Adrenal gland (tissue), 12 donors: ENCODE measurements around the gene PDK1. TPM values are rescaled to one million over a fixed set of nuclear protein-coding genes. Genes with fewer than 3 reads are reported as not detected.

ENCODE experiments used
- DNase-seq, 7 donors: peaks; one replicate each; pipeline ENCODE4 v3.0.0-alpha.2; 2019 to 2020
- H3K27ac ChIP-seq, 5 donors: fragments of 200-600 bp; sonication (generic) in 4 of 5; 1 replicate in 3 of 5; 2 replicates in 2 of 5; pipeline versions ENCODE4 v1.5.1 to v1.8.0; 2016 to 2020; ENCODE audit warnings: mild to moderate bottlenecking in 1 of 5
- H3K27me3 ChIP-seq: fragments of 200-600 bp; 2 replicates; pipeline ENCODE4 v1.8.0; 2021
- H3K36me3 ChIP-seq, 2 donors: fragments of 200-600 bp; replicated peaks in 1 of 2; 1 replicate in 1 of 2; 2 replicates in 1 of 2; pipeline versions ENCODE4 v1.5.1 to v1.8.0; 2018 to 2022
- H3K4me1 ChIP-seq, 2 donors: fragments of 200-600 bp; replicated peaks in 1 of 2; 1 replicate in 1 of 2; 2 replicates in 1 of 2; pipeline versions ENCODE4 v1.5.1 to v1.8.0; 2018 to 2021
- H3K4me3 ChIP-seq, 4 donors: fragments of 200-600 bp; sonication (generic) in 3 of 4; one replicate each; pipeline ENCODE4 v1.5.1; 2016 to 2018
- H3K9me3 ChIP-seq, 3 donors: fragments of 200-600 bp; sonication (generic) in 1 of 3; replicated peaks in 1 of 3; 1 replicate in 2 of 3; 2 replicates in 1 of 3; pipeline versions ENCODE4 v1.5.1 to v1.8.0; 2016 to 2021
- POLR2A ChIP-seq, 2 donors: fragments of 450-650 bp; IDR thresholded peaks; one replicate each; pipeline ENCODE4 v1.6.1; 2017; ENCODE audit warnings: antibody characterized with exemption in 2 of 2, mild to moderate bottlenecking in 2 of 2, moderate library complexity in 1 of 2
- WGBS, 4 donors: extraction: QIAGEN DNeasy Blood & Tissue Kit in 2 of 4; methylation state at CpG; one replicate each; pipeline versions ENCODE4 v1.1.5 to v1.1.7; 2013 to 2017; 5-methylcytosine and 5-hydroxymethylcytosine counted together
- intact Hi-C, 2 donors: fragments of 100-400 bp; cut with DNase I; formaldehyde crosslinking; loops; one replicate each; pipeline versions ENCODE4 v1.14.1 to v1.15.0; 2022 to 2023
- polyA plus RNA-seq, 3 donors: library from polyadenylated mRNA; stranded (reverse); fragments of 200-250 nt in 2 of 3; fragments of 350-450 nt in 1 of 3; fragmentation: Illumina TruSeq in 1 of 3; extraction: RNeasy Lipid Tissue Mini Kit (QIAGEN cat#74804) in 1 of 3; gene quantifications; one replicate each; pipeline ENCODE4 v1.2.3, GENCODE V29; 2013 to 2014
- total RNA-seq, 9 donors: library from RNA; depleted of rRNA in 4 of 9; stranded (reverse); fragments of >200 nt in 4 of 9; fragments of 120-200 nt in 1 of 9; fragmentation: NEBNext Ultra II Directional in 1 of 9; extraction: Animal tissue kit (Norgen Biotek cat#: 25700) in 1 of 9; gene quantifications; one replicate each; pipeline versions ENCODE4 v1.1.0 to v1.2.4, GENCODE V29; 2013 to 2023
- TF ChIP-seq, protein P1 (sequence below), 6 experiments: fragments of 450-650 bp in 4 of 6; fragments of 200-600 bp in 2 of 6; sonication (generic) in 1 of 6; IDR thresholded peaks; 1 replicate in 5 of 6; 2 replicates in 1 of 6; pipeline versions ENCODE4 v1.5.1 to v1.8.0; 2016 to 2021; ENCODE audit warnings: antibody characterized with exemption in 6 of 6, mild to moderate bottlenecking in 2 of 6, moderate library complexity in 1 of 6
- donor health status: healthy with polysubstance abuse.
- donor health status: Bipolar disorder and iron deficiency.
- donor health status: DM: yes; HTN: yes; CAD: no.
- donor health status: DM: no; HTN: no; CAD: no.
- donor health status: DM: no; HTN: no; CAD: no.
- donor health status: DM: yes; HTN: yes; CAD: no.

PDK1 gene
- total and polyA plus RNA-seq, 12 donors = 3.6 to 112 (median 20.3) TPM

- no peaks in the 10 kb centered on the region for H3K27me3 ChIP-seq
- H3K36me3 ChIP-seq = no peaks in the 10 kb centered on the region
- no peak overlapping the region for H3K4me3 ChIP-seq
- H3K4me1 ChIP-seq = no peaks in the 10 kb centered on the region
- TF ChIP-seq, protein P1, sequence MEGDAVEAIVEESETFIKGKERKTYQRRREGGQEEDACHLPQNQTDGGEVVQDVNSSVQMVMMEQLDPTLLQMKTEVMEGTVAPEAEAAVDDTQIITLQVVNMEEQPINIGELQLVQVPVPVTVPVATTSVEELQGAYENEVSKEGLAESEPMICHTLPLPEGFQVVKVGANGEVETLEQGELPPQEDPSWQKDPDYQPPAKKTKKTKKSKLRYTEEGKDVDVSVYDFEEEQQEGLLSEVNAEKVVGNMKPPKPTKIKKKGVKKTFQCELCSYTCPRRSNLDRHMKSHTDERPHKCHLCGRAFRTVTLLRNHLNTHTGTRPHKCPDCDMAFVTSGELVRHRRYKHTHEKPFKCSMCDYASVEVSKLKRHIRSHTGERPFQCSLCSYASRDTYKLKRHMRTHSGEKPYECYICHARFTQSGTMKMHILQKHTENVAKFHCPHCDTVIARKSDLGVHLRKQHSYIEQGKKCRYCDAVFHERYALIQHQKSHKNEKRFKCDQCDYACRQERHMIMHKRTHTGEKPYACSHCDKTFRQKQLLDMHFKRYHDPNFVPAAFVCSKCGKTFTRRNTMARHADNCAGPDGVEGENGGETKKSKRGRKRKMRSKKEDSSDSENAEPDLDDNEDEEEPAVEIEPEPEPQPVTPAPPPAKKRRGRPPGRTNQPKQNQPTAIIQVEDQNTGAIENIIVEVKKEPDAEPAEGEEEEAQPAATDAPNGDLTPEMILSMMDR (IDR thresholded peaks at IDR 0.05) = no peak
- TF ChIP-seq POLR2A (IDR thresholded peaks at IDR 0.05) = no peak
- no peak overlapping the region for H3K27ac ChIP-seq
- 91 to 98% (median 94%) methylated on average over 3 of the region's 3 CpGs for WGBS, 4 donors
- H3K9me3 ChIP-seq = no peaks in the 10 kb centered on the region
- intact Hi-C loops = no loop called here
- no peak for DNase-seq
These were observed 51.6 kb downstream of the PDK1 start for GRCh38 chr2:172607379-172607928.

DNA sequence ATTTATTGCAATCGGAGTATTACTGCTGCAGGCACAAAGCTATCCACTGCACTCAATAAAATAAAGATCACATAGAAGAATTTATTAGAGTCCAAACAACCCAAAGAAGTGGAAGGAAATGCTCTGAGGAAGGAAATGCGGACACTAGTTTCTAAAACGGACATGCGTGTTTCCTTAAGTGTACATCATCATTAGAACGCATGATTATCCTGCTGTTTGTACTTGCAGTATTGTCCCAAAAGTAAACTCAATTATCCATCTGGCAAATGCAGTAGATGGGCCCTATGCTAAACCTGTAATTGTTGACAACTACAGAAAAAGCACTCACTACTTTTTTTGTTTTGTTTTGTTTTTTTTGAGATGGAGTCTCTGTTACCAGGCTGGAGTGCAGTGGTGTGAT lies 53.6 kb downstream of the PDK1 start:
- DNase-seq = no peak
- intact Hi-C loops = no loop called here
- no peaks in the 10 kb centered on the region for H3K27me3 ChIP-seq
- no peak overlapping the region for H3K4me3 ChIP-seq
- no peaks in the 10 kb centered on the region for H3K4me1 ChIP-seq
- H3K27ac ChIP-seq = no peak overlapping the region
- WGBS, 4 donors = 75 to 88% (median 85%) methylated on average over 5 of the region's 5 CpGs
- H3K9me3 ChIP-seq = no peaks in the 10 kb centered on the region
- H3K36me3 ChIP-seq = no peaks in the 10 kb centered on the region
- TF ChIP-seq POLR2A (IDR thresholded peaks at IDR 0.05) = no peak
- TF ChIP-seq, protein P1 (IDR thresholded peaks at IDR 0.05) = no peak

DNA sequence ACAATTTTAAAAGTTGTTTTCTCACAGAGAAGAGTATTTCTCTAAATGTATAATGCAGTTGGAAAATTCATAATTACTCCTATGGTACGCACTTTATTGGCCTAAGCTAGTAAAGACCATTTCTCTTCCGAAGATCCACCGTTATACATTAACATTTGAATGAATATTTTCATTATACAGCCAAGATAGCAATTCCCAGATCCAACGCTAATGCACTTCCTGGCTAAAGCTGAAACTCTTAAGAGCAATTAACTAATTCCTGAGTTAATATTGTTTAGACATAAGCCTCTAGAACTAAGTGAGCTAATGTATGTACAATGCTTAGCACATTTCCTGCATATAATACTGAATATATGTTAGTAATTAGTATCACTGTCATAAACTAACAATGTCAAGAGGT lies 56.2 kb downstream of the PDK1 start:
- intact Hi-C loops = no loop called here
- TF ChIP-seq, protein P1 (IDR thresholded peaks at IDR 0.05) = no peak
- TF ChIP-seq POLR2A (IDR thresholded peaks at IDR 0.05) = no peak
- H3K4me3 ChIP-seq = no peak overlapping the region
- H3K27me3 ChIP-seq = no peaks in the 10 kb centered on the region
- no peaks in the 10 kb centered on the region for H3K4me1 ChIP-seq
- H3K27ac ChIP-seq = no peak overlapping the region
- no peak for DNase-seq
- H3K9me3 ChIP-seq = no peaks in the 10 kb centered on the region
- no peaks in the 10 kb centered on the region for H3K36me3 ChIP-seq
- 89 to 91% (median 91%) methylated on average over 4 of the region's 4 CpGs for WGBS, 4 donors

- Histone ChIP-seq H3K27me3 (no peaks in the 10 kb centered on the region), H3K4me3 (no peak overlapping the region), H3K36me3 (no peaks in the 10 kb centered on the region), H3K9me3 (no peaks in the 10 kb centered on the region), H3K27ac (no peak overlapping the region), H3K4me1 (no peaks in the 10 kb centered on the region)
- 76 to 87% (median 84%) methylated on average over 4 of the region's 4 CpGs for WGBS, 4 donors
- intact Hi-C loops = no loop called here
- TF ChIP-seq, protein P1 (IDR thresholded peaks at IDR 0.05) = no peak
- no peak for TF ChIP-seq POLR2A (IDR thresholded peaks at IDR 0.05)
- no peak for DNase-seq
These were observed 57.1 kb downstream of the PDK1 start for GRCh38 chr2:172613040-172613439.
